ENCODE measurements around the gene NOS2. TPM values are rescaled to one million over a fixed set of nuclear protein-coding genes. Genes with fewer than 3 reads are reported as not detected.
"Not testable (repeated sequence)": the region's sequence is repeated elsewhere in the genome, so short reads cannot be mapped to it uniquely, and the experiment has no call there.

The NOS2 gene
- total and polyA plus RNA-seq, 9 donors = 0.11 to 1.9 (median 0.40) TPM

GRCh38 chr17:27741971-27742575, 58.3 kb downstream of the NOS2 start:
- Histone ChIP-seq H3K9me3 (no peaks in the 10 kb centered on the region), H3K4me3 (no peak overlapping the region), H3K27me3 (no peaks in the 10 kb centered on the region), H3K36me3 (no peaks in the 10 kb centered on the region), H3K27ac (no peak overlapping the region), H3K4me1 (ENCODE audit: insufficient read depth) (peaks cover 1% of the 10 kb centered on the region)
- no peak for TF ChIP-seq EP300 (IDR thresholded peaks at IDR 0.05)
- TF ChIP-seq POLR2A (IDR thresholded peaks at IDR 0.05) = no peak
- TF ChIP-seq, protein P1, sequence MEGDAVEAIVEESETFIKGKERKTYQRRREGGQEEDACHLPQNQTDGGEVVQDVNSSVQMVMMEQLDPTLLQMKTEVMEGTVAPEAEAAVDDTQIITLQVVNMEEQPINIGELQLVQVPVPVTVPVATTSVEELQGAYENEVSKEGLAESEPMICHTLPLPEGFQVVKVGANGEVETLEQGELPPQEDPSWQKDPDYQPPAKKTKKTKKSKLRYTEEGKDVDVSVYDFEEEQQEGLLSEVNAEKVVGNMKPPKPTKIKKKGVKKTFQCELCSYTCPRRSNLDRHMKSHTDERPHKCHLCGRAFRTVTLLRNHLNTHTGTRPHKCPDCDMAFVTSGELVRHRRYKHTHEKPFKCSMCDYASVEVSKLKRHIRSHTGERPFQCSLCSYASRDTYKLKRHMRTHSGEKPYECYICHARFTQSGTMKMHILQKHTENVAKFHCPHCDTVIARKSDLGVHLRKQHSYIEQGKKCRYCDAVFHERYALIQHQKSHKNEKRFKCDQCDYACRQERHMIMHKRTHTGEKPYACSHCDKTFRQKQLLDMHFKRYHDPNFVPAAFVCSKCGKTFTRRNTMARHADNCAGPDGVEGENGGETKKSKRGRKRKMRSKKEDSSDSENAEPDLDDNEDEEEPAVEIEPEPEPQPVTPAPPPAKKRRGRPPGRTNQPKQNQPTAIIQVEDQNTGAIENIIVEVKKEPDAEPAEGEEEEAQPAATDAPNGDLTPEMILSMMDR (IDR thresholded peaks at IDR 0.05) = no peak
- intact Hi-C loops (cut with DNase I) = no loop called here
- WGBS, 3 donors = 86 to 87% (median 87%) methylated on average over 4 of the region's 4 CpGs
- no peak for DNase-seq

GRCh38 chr17:27741361-27741861, 58.9 kb downstream of the NOS2 start:
- H3K27ac ChIP-seq = no peak overlapping the region
- DNase-seq = no peak
- H3K27me3 ChIP-seq = no peaks in the 10 kb centered on the region
- no peaks in the 10 kb centered on the region for H3K9me3 ChIP-seq
- TF ChIP-seq EP300 (IDR thresholded peaks at IDR 0.05) (no peak), POLR2A (IDR thresholded peaks at IDR 0.05) (no peak)
- TF ChIP-seq, protein P1 (IDR thresholded peaks at IDR 0.05) = no peak
- no peak overlapping the region for H3K4me3 ChIP-seq
- H3K4me1 ChIP-seq (ENCODE audit: insufficient read depth) = peaks cover 1% of the 10 kb centered on the region
- WGBS, 3 donors = 30 to 42% (median 32%) methylated on average over 9 of the region's 9 CpGs
- no peaks in the 10 kb centered on the region for H3K36me3 ChIP-seq
- intact Hi-C loops (cut with DNase I) = no loop called here

GRCh38 chr17:27740541-27740940, 59.8 kb downstream of the NOS2 start:
- intact Hi-C loops (cut with DNase I); H3K36me3 ChIP-seq; H3K9me3 ChIP-seq; H3K27me3 ChIP-seq; H3K4me3 ChIP-seq; H3K27ac ChIP-seq; H3K4me1 ChIP-seq (ENCODE audit: insufficient read depth); DNase-seq: not testable (repeated sequence)
- WGBS, 3 donors = 85 to 92% (median 92%) methylated on average over 5 of the region's 5 CpGs

- 32 to 56% (median 39%) methylated on average over 3 of the region's 3 CpGs for WGBS, 3 donors
Observed at GRCh38 chr17:27733773-27734172, 66.6 kb downstream of the NOS2 start.

GRCh38 chr17:27732746-27733145, 67.6 kb downstream of the NOS2 start:
- H3K27ac ChIP-seq; H3K27me3 ChIP-seq; H3K4me3 ChIP-seq; H3K9me3 ChIP-seq; H3K36me3 ChIP-seq; H3K4me1 ChIP-seq (ENCODE audit: insufficient read depth); intact Hi-C loops (cut with DNase I); DNase-seq: not testable (repeated sequence)

More at GRCh38 chr17:27733773-27734172, 66.6 kb downstream of the NOS2 start:
- intact Hi-C loops (cut with DNase I) = no loop called here
- Histone ChIP-seq H3K4me1 (ENCODE audit: insufficient read depth) (no peaks in the 10 kb centered on the region), H3K27ac (no peak overlapping the region), H3K36me3 (no peaks in the 10 kb centered on the region), H3K4me3 (no peak overlapping the region), H3K27me3 (no peaks in the 10 kb centered on the region), H3K9me3 (no peaks in the 10 kb centered on the region)
- TF ChIP-seq, protein P1 (IDR thresholded peaks at IDR 0.05) = no peak
- TF ChIP-seq POLR2A (IDR thresholded peaks at IDR 0.05) (no peak), EP300 (IDR thresholded peaks at IDR 0.05) (no peak)
- no peak for DNase-seq

- H3K36me3 ChIP-seq; intact Hi-C loops (cut with DNase I); DNase-seq; H3K4me1 ChIP-seq (ENCODE audit: insufficient read depth); H3K9me3 ChIP-seq; H3K27me3 ChIP-seq; H3K4me3 ChIP-seq; H3K27ac ChIP-seq: not testable (repeated sequence)
- 84 to 93% (median 92%) methylated on average over 6 of the region's 6 CpGs for WGBS, 3 donors
Observed at GRCh38 chr17:27725982-27726381, 74.3 kb downstream of the NOS2 start.

Measured in ovary (tissue), 9 donors.